ENCODE measurements around the gene ACTR3C.

Gene ACTR3C

DNA sequence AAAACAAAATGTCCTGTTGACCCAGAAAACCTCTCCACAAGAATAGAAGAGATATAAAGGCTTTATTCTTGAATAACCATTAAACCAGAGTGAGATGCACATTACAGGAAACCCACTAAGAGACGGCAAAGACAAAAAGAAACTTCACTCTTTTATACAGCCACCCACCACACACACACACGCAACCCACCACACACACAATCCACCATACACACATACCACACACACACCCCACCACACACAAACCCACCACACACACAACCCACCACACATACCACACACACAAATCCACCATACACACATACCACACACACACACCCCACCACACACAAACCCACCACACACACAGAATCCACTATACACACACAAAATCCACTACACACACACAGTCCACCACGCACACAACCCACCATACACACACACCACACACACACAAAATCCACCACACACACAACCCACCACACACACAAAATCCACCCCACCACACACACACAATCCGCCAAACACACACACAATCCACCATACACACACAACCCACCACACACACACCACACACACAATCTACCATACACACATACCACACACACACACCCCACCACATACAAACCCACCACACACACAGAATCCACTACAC lies 35.8 kb upstream of the ACTR3C start:
- DNase-seq (ENCODE audit: low read depth): no peak

DNA sequence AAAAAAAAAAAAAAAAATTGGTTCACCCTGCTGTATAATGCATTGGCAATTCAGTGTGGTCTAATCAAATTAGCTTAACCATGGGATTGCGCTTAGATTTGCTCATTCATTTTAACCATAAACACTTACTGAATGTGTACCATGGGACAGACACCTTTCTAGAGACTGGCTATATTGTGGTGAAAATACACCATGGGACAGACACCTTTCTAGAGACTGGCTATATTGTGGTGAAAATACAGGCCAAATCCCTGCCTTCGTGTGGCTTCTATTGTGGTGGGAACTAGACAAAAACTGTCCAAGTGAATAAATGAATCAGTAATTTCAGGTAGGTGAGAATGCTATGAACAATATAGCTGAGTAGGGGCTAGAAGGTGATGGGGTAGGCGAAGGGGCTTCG lies 35.1 kb upstream of the ACTR3C start:
- no peak for DNase-seq (ENCODE audit: low read depth)

DNA sequence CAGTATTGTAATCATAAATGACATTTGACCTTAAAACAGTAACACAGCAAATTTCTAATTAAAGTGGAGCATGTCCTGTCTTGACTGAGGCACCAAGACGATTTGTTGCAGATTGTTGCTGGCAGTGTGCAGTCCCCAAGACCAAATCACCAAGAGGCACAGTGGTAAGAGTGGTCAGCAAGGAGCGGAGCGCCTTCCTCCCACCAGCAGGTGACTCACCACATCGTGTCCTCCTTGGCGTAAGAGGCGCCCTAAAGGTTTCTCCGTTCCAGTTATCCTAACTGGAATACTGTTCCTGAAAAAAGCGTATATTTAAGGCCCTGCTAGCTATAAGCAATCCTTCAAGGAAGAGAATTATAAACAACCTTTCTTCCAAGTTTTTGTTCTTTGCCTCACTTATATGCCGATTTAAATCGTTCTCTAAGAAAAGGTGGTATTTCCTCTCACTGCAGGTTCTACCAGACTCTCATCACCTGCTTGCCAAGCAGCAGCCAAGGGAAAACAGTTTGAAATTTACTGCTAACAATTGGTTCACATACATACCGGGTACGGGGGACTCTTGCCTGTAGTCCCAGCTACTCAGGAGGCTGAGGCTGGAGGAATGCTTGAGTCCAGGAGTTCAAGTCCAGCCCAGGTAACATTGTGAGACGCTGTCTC lies 34.6 kb upstream of the ACTR3C start:
- DNase-seq (ENCODE audit: low read depth): peak; percentile 42

DNA sequence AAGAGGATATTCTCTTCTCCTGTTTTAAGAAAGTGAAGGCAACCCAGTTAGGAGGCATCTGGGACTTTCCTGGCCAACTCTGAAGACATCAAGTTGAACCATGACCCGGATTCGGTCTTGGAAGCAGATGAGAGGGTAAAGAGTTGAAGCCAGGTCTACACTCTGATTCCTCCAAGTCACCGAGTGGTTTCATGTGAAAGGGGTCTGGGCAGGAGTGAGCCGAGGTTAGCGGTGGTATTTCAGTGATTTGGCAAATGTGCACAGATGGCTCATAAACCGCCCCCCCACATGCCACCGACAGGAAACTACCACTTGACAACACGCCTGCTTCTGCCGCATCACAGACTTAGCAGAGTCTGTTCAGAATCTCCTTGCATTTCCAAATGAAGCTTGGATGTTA lies 33.9 kb upstream of the ACTR3C start:
- no peak for DNase-seq (ENCODE audit: low read depth)

DNA sequence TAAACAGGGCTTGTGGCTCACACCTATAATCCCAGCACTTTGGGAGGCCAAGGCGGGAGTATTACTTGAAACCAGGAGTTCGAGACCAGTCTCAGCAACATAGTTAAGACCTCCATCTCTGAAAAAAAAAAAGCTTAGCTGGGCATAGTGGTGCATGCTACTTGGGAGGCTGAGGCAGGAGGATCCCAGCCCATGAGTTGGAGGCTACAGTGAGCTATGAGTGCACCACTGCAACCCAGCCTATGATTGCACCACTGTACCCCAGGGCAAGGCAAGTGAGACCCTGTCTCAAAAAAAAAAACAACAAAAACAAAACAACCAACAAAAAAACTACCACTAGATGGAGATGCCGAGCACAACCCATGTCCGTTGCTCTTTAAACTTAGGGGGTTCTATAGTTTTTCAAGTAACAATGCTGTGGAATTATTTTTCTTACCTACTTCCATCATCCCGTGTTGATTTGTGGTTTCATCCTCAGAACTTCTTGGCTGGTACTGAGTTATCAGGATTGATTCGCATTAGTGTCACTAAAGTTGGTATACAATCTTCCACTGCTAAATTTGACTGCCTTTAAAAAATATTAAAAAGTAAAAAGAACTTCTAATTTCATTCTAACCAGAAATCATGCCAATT lies 33.0 kb upstream of the ACTR3C start:
- DNase-seq (ENCODE audit: low read depth): peak; percentile 44

DNA sequence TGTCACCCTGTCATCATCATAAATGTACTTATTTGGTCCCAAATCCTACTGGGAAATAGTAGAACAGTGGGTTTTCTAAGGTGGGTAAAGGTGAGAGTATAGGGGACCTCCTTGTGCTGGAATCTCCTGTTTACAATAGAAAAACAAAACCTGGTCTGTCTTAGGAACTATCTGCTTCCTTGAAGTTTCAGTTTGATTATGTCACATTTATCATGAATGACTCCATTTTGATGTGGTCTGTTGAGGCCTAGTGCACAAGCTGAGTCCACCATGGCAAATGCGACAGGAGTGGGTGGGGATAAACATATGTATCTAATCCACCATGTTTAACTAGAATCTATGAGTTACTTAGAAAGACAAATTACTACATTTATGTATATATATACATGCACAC lies 32.3 kb upstream of the ACTR3C start:
- DNase-seq (ENCODE audit: low read depth): no peak

DNA sequence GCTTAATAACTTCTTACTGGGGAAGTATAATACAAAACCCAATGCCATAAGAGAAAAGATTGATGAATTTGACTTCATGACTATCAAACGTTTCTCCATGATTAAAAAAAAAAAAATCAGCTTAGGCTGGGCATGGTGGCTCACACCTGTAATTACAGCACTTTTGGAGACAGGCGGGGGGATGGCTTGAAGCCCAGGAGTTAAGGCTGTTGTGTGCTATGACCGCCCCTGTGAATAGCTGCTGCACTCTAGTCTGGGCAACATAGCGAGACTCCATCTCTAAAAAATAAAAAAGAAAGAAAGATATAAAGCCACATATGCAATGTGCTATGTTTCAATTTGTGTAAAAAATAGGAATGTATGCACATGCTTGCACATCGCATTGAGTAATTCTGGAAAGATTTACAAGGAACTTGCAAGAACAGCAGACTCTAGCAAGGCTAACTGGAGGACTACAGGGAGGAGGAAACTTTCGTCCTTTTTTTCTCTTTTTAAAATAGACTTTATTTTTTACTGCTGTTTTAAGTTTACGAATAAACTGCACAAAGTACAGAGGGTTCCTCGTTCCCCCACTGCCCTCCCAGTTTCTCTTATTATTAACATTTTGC lies 28.3 kb upstream of the ACTR3C start:
- peak; percentile 46 for DNase-seq (ENCODE audit: low read depth)

DNA sequence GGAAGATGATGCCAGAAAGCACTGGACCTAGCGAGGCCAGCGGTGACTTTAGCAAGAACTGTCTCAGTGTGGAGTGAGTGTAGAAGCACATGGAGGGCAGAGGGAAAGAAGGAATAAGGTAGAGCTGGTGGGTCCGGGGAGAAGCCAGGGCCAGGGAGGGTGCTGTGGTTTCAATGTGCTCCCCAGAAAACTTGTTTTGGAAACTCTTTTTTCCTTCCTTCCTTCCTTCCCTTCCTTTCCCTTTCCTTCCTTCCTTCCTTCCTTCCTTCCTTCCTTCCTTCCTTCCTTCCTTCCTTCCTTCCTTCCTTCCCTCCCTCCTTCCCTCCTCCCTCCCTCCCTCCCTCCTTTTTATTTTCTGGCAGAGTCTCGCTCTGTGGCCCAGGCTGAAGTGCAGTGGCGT lies 23.6 kb upstream of the ACTR3C start:
- DNase-seq (ENCODE audit: low read depth): no peak

DNA sequence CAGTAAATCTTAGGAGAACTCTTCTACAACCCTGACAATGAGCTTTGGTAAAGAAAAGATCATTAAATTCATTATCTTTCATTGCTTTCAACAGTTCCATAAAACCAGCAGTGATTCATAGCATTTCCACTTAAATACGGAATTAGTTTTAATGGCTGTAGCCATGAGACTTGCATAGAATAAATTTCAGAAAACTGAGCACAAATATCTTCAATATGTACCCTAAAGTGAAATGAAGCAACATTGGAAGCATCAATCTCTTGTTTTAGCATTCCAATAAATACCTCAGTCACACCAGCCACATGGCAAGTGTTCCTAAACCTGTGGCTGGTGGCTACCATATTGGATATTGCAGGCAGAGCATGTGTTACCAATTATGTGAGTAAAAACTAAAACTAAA lies 21.7 kb upstream of the ACTR3C start:
- no peak for DNase-seq (ENCODE audit: low read depth)

DNA sequence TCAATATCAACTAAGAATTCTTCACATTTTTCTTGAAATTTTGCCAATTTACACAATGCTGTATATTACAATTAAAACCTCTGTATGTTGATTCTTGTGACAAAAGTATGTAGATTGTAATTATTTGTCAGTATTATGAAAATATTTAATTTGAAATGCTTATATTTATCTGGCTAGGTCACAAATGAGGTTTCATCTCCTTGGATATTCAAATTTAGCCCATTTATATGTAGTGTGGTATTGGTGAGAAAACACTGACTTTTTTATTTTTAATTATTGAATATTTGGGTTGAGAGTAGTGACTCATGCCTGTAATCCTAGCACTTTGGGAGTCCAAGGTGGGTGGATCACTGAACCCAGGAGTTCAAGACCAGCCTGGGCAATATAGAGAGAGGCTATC lies 21.0 kb upstream of the ACTR3C start:
- DNase-seq (ENCODE audit: low read depth): no peak

DNA sequence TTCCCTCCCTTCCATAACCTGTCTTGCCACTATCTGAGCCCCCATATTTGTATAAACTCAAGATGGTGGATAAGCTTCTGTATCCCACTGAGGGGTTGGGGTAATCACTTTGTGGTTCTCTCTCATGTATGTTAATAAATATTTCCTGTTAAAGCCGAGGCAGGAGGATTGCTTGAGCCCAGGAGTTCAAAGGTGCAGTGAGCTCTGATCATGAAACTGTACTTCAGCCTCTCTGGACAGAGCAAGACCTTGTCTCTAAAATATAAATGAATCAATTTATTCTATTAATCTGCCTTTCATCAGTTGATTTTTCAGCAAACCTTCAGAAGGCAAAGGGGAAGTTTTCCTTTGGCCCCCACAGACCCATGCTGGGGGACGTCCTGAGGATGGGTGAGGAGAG lies 19.9 kb upstream of the ACTR3C start:
- no peak for DNase-seq (ENCODE audit: low read depth)

DNA sequence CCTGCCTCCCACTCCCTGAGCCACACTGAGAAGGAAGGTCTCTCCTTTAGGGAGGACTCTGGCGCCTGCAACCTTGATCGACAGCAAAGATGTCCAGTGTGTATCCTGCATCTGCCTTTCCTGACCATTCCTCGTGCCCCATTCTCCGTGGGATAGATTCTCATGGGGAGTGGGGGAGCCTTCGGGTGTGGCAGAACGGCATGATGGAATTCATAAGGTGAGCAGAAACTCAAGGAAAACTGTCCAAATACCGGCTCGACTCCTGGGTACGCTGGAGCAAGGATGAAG lies 18.7 kb upstream of the ACTR3C start:
- DNase-seq (ENCODE audit: low read depth): no peak

DNA sequence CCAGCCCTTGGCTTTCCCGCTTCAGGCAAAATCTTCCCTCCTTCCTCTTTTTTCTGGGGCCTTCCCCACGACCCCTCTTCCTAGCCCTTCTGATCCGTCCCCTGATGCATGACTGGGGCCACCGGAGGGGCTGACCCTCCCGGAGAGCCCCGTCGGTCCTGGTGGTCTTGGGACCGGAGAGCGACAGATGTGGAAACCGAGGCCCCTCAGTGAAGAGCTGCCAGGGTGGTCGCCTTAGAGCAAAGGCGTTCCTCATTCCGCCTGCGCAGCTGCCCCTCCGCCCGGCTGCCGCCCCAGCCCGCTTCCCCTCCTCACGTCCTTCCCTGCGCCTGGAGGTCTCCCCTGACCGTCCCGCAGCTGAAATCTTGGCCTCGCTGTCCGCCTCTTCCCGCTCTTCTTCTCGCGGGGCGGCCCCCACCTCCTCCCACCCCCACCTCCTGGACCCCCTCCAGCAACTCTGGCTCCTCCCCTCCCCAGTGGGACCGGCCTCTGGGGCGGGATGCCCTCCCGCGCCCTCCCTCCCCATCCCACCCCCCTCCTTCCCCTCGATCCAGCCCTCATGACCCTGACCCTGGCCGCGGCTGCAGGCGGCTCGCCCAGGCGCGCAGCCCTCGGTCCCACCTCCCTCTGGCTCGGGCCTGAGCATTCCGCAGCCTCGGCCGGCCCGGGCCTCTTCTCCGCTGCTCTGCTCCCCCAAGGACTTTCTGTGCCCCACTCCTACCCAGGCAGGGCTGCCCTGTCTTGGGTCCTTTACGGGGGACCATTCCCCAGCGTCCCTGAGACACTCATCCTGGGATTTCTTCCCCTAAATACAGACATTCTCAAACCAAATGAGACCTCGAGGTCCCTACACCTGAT lies 18.1 kb upstream of the ACTR3C start, which contains the start of gene RARRES2:
RARRES2 (minus strand) TSS at position 367 of the 858 bp plus-strand sequence. CDS start 1,020 bp downstream, outside the sequence.
- peak; percentile 27 for DNase-seq (ENCODE audit: low read depth)

DNA sequence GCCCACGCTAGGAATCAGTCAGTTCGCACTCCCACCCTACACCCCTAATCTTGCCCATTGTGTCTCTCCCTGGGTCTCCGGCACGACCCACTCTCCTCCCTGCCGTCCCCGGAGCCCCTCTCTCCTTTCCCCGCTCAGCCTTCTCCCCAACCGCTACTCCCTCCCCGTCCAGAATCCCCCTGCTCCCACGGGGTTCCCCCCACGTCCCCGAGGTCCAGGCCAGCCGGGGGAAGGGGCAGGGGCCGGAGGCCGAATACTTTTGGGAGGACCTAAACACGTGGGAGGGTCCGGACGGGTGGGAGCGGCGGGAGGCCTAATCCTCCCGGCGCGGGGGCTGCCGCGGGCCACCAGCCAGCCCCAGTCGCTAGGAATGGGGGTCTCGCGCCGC lies 17.5 kb upstream of the ACTR3C start:
- DNase-seq (ENCODE audit: low read depth): no peak

DNA sequence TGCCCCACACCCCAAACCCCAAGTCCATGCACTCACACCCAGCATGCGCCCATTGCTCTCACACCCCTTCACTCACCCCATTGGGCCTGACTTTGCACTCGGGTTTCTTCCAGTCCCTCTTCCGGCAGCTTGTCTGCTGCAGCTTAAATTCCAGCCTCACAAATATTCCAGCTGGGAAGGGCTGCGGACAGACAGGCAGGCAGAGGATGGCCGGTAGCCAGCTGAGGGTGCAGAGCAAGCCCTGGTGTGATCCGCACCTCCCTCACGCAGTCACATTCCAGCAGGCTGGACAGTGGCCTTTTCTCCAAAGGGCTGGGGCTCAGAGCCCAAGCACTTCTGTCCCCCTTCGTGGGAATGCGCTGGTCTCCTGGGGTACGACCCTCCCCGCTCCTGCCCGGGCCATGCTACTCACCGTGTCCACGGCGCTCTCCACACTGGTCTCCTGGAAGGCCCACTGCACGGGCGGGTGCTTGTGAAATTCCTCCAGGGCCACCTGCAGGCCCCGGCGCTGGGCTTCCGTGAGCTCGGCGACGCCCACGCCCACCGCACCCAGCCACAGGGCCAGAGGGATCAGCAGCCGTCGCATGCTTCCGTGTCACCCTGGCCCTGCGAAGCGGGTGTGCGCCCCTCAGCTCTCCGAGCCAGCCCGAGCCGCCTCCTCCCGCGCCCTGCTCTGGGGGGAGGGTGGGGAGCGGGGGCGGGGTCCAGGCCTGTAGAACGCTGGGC lies 16.8 kb upstream of the ACTR3C start:
- peak; percentile 67 for DNase-seq (ENCODE audit: low read depth)

DNA sequence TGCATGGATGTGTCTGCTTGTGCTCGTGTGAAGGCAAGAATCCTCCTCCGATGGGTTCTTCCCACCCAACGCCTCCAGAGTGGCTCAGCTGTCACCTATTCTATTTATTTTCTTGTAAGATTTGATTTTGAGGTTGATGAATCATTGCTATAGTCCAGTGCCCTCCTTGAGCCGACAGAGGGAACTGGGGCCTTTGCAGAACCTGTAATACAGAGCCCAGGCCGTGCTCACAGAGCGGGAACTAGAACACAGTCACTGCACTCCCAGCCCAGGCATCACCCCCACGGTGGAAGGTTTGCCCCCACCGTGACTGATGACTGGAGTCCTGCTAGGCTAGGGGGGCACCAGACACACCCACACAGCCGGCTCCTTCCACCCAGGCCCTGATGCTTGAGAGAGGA lies 16.1 kb upstream of the ACTR3C start:
- DNase-seq (ENCODE audit: low read depth): peak; percentile 21

DNA sequence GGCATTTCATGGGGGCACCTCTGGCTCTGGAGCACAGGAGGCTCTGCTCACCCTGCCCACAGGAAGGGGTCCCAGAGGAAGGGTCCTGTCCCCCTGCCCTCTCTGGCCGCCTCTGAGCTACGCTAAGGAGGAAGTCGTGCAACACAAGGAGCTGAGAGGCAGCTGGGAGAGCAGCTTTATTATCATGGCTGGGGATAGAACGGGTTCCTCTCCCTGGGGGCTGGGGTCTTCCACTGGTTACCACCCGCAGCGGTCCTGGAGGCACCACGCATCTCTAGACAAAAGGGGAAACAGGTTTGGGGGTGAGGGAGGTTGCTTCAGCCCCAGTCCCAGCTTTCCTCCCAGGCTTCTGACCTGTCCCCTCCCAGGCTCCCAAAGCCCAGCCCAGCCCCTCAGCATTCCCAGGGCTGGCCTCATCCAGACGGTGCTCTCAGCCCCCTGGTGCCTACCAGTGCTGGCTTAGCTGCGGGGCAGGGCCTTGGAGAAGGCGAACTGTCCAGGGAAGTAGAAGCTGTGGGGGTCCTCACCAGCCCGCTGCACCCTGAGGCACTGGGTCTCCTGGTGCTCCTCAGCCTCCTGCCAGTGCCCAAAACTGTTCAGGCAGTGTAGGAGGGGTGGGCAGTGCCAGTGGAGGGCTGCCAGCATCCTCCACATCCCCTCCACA lies 15.0 kb upstream of the ACTR3C start:
- no peak for DNase-seq (ENCODE audit: low read depth)

DNA sequence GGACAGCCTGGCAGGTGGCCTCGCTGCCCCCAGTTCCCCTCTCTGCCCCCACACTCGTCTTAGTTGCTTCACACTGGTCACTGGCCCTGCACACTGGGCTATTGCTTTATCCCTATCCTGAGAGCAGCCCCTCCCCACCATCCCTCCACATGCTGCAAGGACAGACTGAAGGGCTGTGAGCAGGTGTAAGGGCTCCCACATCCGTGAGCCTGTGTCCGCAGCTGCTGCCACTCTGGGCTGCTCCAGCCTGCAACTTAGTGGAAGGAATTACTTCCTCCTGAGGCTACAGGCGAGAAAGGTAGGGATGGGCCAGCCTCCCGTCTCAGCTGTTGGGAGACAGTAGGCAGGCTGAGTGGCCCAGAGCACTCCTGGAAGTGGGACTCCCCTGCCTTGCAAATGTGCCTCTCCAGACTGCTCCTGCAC lies 14.3 kb upstream of the ACTR3C start:
- no peak for DNase-seq (ENCODE audit: low read depth)

DNA sequence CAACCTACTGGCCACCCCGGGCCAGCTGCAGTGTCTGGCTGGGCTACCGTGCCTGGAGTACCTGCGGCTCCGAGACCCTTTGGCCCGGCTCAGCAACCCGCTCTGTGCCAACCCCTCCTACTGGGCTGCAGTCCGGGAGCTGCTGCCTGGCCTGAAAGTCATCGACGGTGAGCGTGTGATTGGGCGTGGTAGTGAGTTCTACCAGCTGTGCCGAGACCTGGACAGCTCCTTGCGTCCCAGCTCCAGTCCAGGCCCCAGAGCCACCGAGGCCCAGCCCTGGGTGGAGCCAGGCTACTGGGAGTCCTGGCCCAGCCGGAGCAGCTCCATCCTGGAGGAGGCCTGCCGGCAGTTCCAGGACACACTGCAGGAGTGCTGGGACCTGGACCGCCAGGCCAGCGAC lies 13.8 kb upstream of the ACTR3C start:
- no peak for DNase-seq (ENCODE audit: low read depth)

DNA sequence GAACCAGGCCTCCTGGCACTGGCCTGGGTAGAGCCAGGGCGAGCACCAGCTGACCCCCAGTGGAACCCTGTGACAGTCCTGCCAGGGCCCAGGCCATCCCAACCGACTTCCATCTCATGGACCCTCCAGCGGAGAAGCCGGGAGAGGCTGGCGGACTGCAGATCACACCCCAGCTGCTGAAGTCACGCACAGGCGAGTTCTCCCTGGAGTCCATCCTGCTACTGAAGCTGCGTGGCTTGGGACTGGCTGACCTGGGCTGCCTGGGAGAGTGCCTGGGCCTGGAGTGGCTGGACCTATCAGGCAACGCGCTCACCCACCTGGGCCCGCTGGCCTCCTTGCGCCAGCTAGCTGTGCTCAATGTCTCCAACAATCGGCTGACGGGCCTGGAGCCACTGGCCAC lies 13.4 kb upstream of the ACTR3C start:
- no peak for DNase-seq (ENCODE audit: low read depth)

DNA sequence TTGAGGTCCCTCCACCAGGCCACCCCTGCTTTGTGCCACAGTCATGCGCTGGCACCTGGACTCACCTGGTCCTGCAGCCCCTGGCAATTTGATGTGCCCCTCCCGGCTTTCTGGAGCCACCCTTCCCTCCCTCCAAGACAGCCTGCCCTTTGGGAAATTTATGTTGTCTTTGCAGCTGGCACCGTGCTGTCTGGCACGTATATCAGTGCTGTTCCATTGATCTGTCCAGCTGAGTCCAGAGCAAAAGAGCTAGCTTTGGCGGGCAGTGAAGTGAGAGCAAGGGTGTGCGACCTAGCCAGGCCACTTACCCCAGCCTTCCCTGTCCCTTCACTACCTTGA lies 12.4 kb upstream of the ACTR3C start:
- no peak for DNase-seq (ENCODE audit: low read depth)

Data from amniotic epithelial cell (primary cell).